GM18861 (cell line): Measurements from ENCODE around the gene BTNL9.
"Not testable (repeated sequence)": the region's sequence is repeated elsewhere in the genome, so short reads cannot be mapped to it uniquely, and the experiment has no call there.

Source experiments
- ATAC-seq: cut with Tn5 transposase; IDR thresholded peaks from one replicate; pipeline ENCODE4 v1.9.1; 2021; ENCODE audit not compliant: unreplicated experiment

The BTNL9 gene

DNA sequence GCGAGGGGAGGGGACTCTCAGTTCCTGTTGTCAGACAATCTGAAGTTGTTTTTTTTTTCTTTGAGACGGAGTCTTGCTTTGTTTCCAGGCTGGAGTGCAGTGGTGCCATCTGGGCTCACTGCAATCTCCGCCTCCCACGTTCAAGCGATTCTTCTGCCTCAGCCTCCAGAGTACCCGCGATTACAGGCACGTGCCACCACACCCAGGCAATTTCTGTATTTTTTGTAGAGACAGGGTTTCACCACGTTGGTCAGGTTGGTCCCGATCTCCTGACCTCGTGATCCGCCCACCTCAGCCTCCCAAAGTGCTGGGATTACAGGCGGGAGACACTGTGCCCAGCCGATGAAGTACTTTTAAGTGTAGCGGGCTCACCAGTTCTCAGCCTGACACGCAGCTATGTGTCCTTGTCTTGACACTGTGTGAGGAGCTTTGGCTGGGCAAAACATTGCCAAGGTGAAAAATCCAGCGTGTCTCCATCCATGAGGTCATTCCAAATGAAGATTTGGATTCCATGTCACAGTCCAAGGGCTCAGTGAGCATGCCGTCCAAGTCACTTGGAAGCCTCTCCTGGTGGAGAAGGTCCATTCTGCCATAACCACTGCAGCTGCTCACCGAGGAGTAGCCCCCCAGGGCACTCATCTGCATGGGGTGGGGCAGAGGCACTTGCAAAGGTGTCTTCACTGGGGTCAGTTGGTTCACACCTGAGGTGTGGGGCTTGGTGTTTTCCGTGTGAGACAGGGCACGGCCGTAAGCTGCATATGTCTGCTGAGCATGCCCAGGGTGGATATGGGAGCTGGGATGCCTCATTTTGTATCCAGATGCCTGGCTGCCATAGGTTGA is 58.9 kb downstream of the BTNL9 start:
- no peak for ATAC-seq

DNA sequence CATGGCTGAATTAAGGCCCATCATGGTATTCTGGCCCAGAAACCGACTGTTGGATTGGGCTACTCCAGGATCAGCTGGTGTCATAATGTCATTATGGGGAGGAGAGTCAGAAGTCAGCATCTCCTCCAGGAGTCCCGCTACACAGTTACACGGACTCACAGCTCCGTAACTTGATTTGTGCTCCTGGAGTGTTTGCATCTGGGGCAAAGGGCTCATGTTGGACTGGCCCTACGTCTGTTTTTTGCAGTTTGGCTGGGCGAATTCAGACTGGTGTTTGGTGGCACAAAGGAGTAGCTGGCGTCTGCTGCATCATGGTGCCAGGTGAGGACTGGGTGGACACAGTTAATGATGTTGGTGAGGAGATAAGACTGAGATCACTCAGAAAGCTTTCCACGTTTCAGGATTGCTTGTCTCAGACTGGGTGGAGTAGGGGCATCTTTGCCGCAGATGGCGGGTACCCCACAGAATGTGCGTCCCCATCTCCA is 59.6 kb downstream of the BTNL9 start:
- ATAC-seq = no peak

DNA sequence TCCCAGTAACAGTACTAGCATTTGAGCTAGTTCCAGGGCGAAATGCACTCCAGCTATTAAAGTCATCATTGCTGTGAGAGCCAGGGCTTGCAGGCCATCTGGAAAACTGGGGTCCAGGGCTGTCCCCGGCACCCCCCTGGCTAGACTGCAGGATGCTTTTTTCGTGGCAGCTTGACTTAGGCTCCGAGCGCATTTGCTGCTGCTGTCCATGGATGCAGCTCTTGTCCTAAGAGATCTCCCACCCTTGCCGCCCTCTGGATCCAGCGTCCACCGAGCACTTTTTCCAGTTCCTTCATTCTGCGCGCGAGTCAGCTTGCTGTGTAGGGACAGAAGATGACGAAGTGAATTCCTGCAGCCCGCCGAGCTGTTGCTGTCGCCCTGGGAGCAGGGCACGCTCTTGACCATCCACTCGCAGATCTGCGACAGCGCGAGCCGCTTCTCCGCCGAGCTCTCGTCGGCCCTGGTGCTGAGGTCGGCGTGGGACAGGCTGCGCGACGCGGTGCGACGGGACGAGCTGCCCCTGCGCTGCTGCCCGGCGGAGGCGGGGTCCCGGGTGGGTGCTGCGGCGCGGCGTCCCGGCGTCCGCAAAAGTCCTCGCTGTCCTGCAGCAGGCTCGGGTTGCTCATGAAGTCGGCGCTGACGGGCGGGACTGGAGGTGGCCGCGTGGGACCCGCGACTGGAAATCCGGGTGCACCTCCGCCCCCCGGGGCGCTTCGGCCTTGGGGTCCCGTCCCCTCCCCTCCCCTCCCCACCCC is 60.2 kb downstream of the BTNL9 start:
- ATAC-seq = no peak

DNA sequence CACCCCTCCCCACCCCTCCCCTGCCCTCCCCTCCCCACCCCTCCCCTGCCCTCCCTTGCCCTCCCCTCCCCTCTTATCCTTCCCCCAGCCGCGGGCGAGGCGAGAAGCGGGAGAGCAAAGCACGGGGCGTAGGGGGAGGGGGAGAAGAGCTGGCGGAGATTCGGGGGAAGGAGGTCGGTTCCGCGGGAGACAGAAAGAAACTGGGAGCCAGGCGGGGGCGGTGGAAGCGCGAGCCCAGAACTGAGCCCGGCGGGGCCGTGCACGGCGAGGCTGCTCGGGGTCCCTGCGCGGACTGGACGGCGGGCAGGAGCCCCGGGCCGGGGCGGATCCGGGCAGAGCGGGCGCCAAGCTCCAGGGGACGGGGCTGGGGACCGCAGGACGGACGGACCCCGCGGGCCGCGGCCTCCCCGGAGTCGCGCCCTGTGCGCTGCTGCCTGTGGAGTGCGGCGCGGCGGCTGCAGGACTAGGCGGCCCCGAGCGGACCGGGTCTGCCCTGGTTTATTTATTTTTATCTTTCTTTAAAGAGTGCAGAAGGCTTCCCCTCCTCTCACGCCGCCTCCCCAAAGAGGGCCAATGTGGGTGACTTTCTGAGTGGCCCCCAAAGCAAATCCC is 61.1 kb downstream of the BTNL9 start:
- not testable (repeated sequence) for ATAC-seq

DNA sequence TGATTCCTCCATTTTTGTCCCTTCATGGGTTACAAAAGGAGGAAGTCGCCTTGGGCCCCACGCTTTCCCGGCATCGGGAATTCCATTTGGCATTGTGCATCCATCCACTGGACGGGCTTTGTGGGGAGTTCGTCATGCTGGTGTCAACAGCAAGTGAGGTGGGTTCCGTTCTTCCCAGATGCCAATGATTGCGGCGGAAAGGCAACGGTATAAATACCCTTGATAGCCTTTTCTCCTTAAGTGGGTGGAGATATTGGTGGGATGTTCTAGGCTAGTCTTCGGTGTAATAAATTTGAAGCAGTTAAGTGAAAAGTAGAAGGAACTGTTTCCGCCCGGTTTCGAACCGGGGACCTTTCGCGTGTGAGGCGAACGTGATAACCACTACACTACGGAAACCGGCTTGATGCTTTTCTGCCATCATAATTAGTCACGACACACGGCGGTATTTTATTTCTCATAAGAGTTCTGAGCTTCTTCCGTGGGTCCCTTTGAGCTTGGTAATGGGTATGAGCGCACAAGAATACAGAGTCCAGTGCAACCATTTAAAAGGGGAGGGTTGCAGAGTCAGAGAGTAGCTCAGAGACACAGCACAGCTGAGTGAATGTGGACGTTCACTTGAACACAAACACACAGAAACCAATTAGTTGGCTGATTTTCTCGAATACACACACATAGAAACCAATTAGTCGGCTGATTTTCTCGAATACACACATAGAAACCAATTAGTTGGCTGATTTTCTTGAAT is 62.0 kb downstream of the BTNL9 start:
- not testable (repeated sequence) for ATAC-seq

DNA sequence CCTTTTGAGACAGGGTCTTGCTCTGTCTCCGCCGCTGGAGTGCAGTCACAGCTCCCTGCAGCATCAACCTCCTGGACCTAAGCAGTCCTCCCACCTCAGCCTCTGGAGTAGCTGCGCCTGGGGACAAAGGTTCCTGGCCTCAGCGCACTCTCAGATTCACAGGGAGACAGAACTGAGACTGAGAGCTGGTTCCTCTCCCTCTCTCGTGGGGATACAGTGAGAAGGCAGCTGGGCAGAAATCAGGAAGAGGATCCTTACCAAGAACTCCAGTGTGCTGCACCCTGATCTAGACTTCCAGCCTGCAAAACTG is 64.1 kb downstream of the BTNL9 start:
- not testable (repeated sequence) for ATAC-seq

DNA sequence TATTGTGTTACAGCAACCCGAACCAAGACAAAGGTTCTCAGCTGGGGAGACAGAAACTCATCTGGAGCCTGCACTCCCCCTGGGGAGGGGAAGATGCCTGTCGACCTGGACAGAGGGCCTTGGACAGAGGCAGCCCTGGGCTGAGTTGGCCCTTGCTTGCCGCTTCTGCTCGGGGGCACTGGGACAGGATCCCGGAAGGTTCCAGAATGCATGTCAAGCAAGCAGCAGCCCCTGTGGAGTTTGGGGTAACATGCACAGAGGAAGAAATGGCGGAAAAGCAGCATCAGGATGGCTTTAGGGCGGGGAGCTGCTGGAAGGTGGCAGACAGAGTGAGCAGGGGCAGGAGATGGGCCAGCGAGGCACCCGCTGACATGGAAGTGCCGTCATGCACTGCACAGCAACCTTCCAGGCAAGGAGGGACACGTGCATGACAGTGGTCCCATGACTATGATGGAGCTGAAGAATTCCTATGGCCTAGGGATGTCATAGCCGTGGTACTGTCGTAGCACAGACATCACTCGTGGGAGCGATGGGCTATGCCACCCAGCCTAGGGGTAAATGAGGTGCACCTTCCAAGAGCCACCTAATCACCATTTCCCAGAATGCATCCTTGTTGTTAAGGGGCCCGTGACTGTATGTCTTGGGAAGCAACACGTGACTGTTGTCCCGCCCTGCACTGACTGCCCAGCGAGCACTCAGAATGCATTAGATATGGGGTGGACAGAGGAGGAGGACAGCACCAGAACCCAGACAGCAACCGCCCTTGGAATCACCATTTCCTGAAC is 64.7 kb downstream of the BTNL9 start:
- not testable (repeated sequence) for ATAC-seq

DNA sequence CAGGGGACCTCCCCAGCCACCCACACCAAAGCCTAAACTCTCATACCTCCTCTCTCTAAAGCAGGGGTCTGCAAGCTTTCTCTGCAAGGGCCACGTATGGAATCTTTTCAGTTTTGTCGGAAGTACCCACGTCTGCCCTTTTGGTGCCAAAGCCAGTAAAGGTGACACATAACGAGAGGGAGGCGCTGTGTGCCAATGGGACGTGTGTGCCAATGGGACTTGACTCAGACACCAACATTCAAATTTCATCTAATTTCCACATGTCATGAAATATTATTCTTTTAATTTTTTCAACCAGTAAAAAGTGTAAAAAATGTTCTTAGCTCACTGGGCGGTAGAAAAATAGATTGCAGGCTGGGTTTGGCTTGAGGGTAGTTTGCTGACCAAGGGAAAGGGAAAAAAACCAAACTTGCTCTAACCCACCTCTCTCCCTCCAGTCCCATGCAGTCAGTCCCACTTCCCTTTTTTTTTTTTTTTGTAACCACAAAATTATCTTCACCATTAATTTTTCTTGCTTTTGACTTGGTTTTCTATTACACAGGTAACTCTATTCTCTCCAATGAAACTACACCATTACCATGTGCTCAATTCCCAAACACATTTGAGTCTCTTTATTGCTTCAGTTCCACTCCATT is 65.4 kb downstream of the BTNL9 start:
- no peak for ATAC-seq

DNA sequence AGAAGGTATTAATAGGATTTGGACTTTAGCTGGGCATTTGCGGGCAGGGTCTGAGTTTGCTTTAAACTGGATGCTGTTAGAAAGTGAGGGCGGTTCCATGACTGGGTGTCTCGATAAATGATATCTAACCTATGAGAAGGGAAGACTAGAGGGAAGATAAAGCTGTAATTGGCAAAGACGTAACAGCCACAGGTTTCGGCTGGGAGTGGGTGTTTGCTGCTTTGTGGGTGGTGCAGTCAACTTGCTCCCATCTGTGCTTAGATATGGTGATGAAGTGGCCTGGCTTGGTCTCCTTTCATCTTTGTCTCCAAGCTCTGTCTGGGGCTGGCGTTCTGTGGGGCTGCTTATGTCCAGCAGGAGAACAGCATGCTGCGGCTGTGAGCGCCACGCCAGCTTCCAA is 67.6 kb downstream of the BTNL9 start:
- no peak for ATAC-seq

DNA sequence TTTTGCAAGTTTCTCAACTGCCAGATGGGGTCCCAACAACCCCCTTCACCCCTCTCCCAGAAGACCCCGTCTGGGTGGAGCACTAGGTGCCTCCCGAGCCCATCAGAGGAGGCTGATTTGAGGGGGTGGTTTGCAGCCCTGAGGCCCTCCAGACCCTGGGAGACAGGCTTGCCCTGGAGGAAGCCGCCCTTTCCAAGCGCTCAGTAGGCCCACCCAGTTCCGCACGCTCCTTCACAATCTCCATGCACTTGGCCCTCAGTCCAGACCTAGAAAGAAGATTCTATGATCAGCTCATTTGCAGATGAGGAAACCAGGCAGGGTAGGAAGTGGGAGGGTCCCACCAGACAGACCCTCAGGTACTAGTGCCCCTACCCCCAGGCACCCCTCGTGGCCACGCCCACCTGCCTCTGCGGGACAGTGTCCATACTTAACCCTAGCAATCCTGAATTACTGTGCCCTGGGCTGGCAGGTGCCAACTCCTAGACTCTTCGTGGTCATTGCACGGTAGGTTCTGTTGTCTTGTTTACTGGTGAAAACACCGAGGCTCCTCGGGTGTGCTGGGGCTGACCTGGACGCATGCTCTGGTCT is 68.6 kb downstream of the BTNL9 start:
- ATAC-seq = no peak

DNA sequence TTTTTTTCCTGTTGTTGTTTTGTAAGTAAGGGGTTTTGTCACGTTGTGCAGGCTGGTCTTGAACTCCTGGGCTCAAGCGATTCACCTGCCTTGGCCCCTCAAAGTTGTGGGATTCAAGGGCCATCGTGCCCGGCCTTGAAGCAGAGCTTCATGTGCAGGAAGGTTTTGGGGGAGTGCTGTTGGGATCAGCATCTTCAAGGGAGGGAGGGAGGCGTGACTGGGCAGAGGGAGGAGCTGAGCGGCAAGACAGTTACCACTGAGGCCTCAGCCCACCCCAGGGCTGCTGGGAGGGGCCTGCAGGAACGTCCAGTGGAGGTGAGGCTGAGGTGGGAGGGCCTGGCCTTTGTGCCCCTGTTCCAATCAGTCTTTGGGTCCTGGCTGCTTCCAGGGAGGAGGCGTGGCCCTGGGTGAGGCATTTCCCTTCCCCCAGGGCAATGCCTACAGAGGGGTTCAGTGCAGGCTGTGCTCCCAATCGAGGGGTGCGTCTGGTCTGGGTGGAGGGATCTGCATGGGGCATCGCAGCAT is 69.5 kb downstream of the BTNL9 start:
- no peak for ATAC-seq

DNA sequence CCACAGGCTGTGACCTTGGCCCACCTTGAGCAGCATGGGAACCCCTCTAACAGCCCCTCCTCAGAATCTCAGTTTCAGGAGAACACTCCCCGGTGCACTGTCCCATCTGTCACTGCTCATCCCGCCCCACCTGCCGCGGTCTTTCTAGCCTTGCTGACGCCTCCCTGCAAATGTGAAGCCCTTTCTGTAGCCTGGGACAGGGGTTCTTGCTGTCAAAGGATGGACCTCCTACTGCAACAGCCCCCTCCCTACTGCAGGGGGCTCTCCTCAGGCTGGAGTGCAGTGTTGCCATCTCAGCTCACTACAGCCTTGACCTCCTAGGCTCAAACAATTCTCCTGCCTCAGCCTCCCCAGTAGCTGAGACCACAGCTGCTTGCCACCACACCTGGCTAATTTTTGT is 70.9 kb downstream of the BTNL9 start:
- no peak for ATAC-seq
